Activated naive CD4-positive, alpha-beta T cell treated with anti-CD3 and anti-CD28 coated beads, Interleukin-2, amount 50 U/mL, for 16 hours (primary cell): ENCODE results near the gene ZNF45.
"Not testable (repeated sequence)": the region's sequence is repeated elsewhere in the genome, so short reads cannot be mapped to it uniquely, and the experiment has no call there.

ENCODE experiments used
- DNase-seq: peaks from one replicate; pipeline ENCODE4 v3.0.0-alpha.2; 2020

The ZNF45 gene

DNA sequence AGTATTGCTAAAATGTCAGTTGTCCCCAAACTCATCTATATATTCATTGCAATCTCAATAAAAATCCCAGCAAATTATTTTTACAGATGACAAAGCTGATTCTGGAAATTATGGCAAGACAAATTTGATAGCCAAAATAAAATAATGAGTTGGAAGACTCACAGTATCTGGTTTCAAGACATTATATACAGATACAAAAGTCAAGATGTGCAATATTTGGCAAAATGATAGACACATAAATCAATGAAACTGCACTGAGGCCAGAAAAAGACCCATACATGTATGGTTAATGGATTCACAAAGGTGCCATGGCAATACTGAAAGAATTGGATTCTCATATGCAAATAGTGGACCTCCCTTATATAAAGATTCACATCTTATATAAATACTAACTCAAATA is 24.2 kb downstream of the ZNF45 start:
- no peak for DNase-seq

DNA sequence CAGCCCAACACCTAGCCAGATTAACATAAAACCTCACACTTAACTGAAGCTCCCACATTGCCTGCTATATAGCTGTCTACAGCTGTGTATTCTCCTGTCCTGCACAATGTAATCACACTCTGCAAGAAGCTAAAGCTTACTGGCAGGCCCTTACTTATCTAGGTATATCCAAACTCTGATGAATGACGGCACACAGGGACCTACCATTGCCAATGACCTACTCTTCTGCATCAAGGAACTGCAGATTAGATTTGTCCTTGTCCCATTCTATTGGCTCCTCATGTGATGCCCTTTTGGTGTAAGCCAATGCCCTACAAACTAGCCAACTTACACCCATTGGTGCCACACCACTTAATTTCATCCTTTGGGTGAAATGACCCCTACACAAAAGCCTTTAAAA is 26.4 kb downstream of the ZNF45 start:
- no peak for DNase-seq

- no peak for DNase-seq
These were observed 28.3 kb downstream of the ZNF45 start for GRCh38 chr19:43906774-43907173.

DNA sequence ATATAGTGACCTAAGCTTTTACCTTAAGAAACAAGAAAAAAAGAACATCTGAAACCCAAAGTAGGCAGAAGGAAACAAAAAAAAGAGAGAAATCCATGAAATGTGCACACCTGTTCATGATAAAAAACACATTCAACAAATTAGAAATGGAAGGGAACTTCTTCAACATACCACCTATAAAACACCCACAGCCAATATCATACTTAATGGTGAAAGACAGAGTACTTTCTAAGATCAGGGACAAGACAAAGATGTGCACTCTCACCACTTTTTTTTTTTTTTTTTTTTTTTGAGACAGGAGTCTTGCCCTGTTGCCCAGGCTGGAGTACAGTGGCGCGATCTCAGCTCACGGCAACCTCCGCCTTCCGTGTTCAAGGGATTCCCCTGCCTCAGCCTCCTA is 29.2 kb downstream of the ZNF45 start:
- no peak for DNase-seq

GRCh38 chr19:43902399-43902798 is 32.7 kb downstream of the ZNF45 start:
- DNase-seq: no peak

GRCh38 chr19:43901395-43902390 is 33.4 kb downstream of the ZNF45 start:
- peak; percentile 61 for DNase-seq

DNA sequence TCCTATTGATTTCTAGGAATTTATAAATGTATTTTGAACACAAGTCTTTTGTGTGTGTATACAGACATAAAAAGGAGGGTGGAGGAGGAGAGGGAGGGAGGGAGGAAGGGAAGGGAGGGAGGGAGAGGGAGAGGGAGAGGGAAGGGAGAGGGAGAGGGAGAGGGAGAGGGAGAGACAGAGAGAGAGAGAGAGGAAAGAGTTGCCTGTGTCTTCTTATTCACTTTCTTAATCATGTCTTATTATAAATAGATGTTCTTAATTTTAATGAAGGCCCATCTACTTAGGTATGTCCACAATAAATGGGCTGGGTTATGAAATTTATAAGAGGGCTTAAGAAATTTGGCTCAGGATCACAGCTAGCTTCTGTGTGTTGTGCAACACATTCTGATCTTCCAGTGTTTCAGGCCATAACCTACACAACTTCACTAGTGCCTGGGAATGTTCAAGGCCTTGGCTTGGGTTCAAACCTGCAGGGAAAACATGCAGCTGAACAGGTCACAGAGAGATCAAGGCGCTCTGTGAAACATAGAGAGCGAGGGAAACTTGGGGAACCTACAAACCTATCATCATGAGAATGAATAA is 39.3 kb downstream of the ZNF45 start:
- no peak for DNase-seq

GRCh38 chr19:43883864-43884263 is 51.2 kb downstream of the ZNF45 start, which contains the start of gene ZNF404:
Gene ZNF404 (minus strand): TSS chr19:43883964.
- no peak for DNase-seq

DNA sequence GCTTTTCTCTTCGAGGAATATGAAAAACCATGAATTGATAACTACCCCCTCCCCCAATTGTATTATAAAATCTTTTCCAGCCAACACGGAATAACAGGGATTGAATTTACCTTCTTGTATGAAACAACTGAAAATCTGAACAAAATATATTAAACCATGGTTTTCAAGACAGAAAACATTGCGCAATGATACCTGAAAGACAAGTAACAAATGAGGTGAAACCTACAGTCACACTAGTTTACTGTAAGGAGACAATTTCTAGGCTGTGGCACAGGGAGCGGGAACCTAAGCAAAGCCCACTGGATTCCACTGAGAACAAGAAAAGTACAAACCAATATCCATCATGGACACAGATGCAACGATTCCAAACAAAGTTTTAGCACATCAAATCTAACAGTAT is 54.6 kb downstream of the ZNF45 start:
- no peak for DNase-seq

- DNase-seq: no peak
These were observed 62.3 kb downstream of the ZNF45 start for GRCh38 chr19:43872547-43873336.

- DNase-seq: not testable (repeated sequence)
These were observed 68.2 kb downstream of the ZNF45 start for GRCh38 chr19:43866923-43867322.
